A549 treated with GW870086 at 1 μM for 4 hours (cell line): ENCODE data around the gene SLC1A1. TPM values are rescaled to one million over a fixed set of nuclear protein-coding genes. Genes with fewer than 3 reads are reported as not detected.

Source experiments
- total RNA-seq: library from RNA; stranded (reverse); fragments of 200-300 nt; extraction: Qiagen RNA extraction; gene quantifications from 5 replicates; pipeline ENCODE4 v1.2.3, GENCODE V29; 2022; ENCODE audit warnings: low read depth

Gene SLC1A1
- total RNA-seq: 0.79 to 1.5 TPM (median 1.3 TPM) in 5 replicates

GRCh38 chr9:4489919-4490704 is at the start of gene SLC1A1:
TSS of gene SLC1A1 (plus strand) at chr9:4490468. CDS start at chr9:4490680, 212 bp downstream.

Other genes starting within 250 kb of the SLC1A1 start
- 19.8 to 27.8 TPM (median 25.9 TPM) in 5 replicates for gene GLIS3, start 190.4 kb upstream of the SLC1A1 start, total RNA-seq
- gene PLPP6, start 171.8 kb downstream of the SLC1A1 start, total RNA-seq: 8.0 to 11.5 TPM (median 11.0 TPM) in 5 replicates
- gene SPATA6L, start 176.0 kb downstream of the SLC1A1 start, total RNA-seq: 1.4 to 2.9 TPM (median 2.2 TPM) in 5 replicates
- gene CDC37L1, start 189.1 kb downstream of the SLC1A1 start, total RNA-seq: 11.5 to 15.4 TPM (median 14.0 TPM) in 5 replicates